HL-60 (cell line): ENCODE measurements around the gene CNIH2.

Source experiments
- DNase-seq, 2 experiments: peaks; one replicate each; pipeline ENCODE4 v3.0.0-alpha.2; 2010 to 2020; ENCODE audit warnings: low read depth in 1 of 2, low spot score in 1 of 2
- H3K27ac ChIP-seq: fragments of 250-450 bp; sonication (Bioruptor Pico); replicated peaks from 2 replicates; pipeline ENCODE4 v1.5.1; 2020; ENCODE audit warnings: mild to moderate bottlenecking, moderate library complexity
- H3K27me3 ChIP-seq: fragments of 250-450 bp; sonication (Bioruptor Pico); 2 replicates; pipeline ENCODE4 v1.5.1; 2021; ENCODE audit warnings: mild to moderate bottlenecking, moderate library complexity; ENCODE audit not compliant: insufficient read depth, poor library complexity, severe bottlenecking
- H3K4me3 ChIP-seq: replicated peaks from 2 replicates; pipeline ENCODE4 v1.5.1; 2011; ENCODE audit warnings: mild to moderate bottlenecking, control low read depth, low read length; ENCODE audit not compliant: insufficient read depth
- GABPA ChIP-seq: IDR thresholded peaks from 2 replicates; pipeline ENCODE4 v1.6.1; 2012; ENCODE audit warnings: low read depth
- POLR2AphosphoS5 ChIP-seq: IDR thresholded peaks from 2 replicates; pipeline ENCODE4 v1.6.1; 2012; ENCODE audit warnings: low read depth
- REST ChIP-seq: IDR thresholded peaks from 2 replicates; pipeline ENCODE4 v1.6.1; 2012; ENCODE audit warnings: low read depth; ENCODE audit not compliant: insufficient replicate concordance
- SPI1 ChIP-seq: IDR thresholded peaks from 2 replicates; pipeline ENCODE4 v1.6.1; 2012; ENCODE audit warnings: low read depth, mild to moderate bottlenecking, borderline replicate concordance
- TF ChIP-seq, protein P1 (sequence below): IDR thresholded peaks from one replicate; pipeline ENCODE4 v1.5.1; 2011; ENCODE audit warnings: low read length, control low read depth, inconsistent platforms; ENCODE audit not compliant: insufficient read depth

CNIH2 gene

DNA sequence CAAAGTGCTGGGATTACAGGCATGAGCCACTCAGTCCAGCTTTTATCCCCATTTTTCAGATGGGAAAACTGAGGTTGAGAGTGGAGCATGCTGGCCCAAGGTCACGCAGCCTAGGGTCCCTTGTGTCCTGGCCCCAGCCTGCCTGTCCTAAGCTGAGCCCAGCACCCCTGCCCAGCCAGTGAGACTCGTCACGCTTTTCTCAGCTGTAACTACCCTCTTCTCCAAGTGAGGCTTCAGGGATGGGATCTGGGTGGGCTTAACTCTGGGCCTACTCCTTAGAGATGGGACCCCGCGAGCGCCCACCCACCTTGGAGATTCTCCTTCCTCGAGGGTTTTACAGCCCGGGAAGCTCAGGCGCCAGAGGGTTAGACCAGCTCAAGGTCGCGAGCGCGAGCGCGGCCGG lies 13.3 kb downstream of the CNIH2 start:
- Histone ChIP-seq H3K4me3 (no peak overlapping the region; the same call in 1 of the 2 replicates), H3K27me3 (peaks cover 17% of the 10 kb centered on the region), H3K27ac (no peak overlapping the region)
- DNase-seq = no peak
- no peak for TF ChIP-seq REST
- no peak for TF ChIP-seq SPI1
- TF ChIP-seq, protein P1, sequence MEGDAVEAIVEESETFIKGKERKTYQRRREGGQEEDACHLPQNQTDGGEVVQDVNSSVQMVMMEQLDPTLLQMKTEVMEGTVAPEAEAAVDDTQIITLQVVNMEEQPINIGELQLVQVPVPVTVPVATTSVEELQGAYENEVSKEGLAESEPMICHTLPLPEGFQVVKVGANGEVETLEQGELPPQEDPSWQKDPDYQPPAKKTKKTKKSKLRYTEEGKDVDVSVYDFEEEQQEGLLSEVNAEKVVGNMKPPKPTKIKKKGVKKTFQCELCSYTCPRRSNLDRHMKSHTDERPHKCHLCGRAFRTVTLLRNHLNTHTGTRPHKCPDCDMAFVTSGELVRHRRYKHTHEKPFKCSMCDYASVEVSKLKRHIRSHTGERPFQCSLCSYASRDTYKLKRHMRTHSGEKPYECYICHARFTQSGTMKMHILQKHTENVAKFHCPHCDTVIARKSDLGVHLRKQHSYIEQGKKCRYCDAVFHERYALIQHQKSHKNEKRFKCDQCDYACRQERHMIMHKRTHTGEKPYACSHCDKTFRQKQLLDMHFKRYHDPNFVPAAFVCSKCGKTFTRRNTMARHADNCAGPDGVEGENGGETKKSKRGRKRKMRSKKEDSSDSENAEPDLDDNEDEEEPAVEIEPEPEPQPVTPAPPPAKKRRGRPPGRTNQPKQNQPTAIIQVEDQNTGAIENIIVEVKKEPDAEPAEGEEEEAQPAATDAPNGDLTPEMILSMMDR = no peak
- no peak for TF ChIP-seq GABPA
- TF ChIP-seq POLR2AphosphoS5 = no peak

DNA sequence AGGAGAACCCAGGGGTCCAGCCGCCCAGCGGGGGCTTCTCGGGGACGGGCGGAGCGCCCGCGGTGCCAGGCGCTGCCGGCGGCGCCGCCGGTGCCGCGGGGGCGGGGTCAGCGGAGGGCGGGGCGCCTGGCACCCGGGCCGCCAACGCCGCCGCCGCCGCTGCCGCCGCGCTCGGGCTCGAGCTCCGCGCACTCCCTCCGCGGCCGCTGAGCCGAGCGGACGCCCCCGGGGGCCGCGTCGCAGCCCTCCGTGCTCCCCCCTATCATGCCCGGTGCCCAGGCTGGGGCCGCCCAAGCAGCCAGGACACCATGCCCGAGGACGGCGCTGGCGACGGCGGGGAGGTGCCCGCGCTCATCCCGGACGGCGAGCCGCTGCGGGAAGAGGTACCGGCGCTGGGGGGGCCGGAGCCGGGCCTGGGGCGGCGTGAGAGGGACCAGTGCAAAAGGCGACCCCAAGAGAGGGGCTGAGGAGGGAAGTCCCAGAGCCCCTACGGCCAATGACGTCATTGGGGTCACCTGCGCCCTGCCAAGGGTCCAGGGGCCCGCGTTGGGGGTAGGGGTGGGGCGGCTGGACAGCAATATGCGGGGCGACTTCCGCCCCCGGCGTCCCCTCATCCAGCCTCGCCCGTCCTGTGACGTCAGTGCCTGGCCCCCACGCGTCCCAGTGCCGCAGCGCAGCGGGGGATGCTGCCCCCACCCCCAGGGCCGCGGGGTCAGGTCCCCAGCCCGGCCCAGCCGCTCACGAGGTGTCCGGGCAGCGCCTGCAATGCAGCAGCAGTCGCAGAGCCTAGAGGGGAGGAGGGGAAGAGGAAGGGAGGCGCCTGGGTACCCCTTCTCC lies 13.9 kb downstream of the CNIH2 start, which contains the start of gene TMEM151A:
Gene TMEM151A (plus strand): TSS at position 189 of the 837 bp plus-strand sequence. CDS start 120 bp downstream, at position 309.
- TF ChIP-seq, protein P1 = no peak
- TF ChIP-seq POLR2AphosphoS5 = no peak
- no peak for TF ChIP-seq GABPA
- TF ChIP-seq SPI1 = no peak
- no peak for TF ChIP-seq REST
- DNase-seq = no peak
- Histone ChIP-seq H3K27ac (no peak within 1 kb of the TSS), H3K4me3 (peak within 1 kb of the TSS; percentile 26; the same call in 1 of the 2 replicates), H3K27me3 (peaks cover 17% of the 10 kb centered on the region)

GRCh38 chr11:66292543-66293332 lies 14.8 kb downstream of the CNIH2 start:
- H3K27me3 ChIP-seq = peaks cover 17% of the 10 kb centered on the region
- TF ChIP-seq, protein P1 = no peak
- no peak for TF ChIP-seq REST
- TF ChIP-seq GABPA = no peak
- no peak for TF ChIP-seq SPI1
- TF ChIP-seq POLR2AphosphoS5 = no peak
- H3K27ac ChIP-seq = no peak overlapping the region
- H3K4me3 ChIP-seq = no peak overlapping the region
- DNase-seq = no peak
